HepG2 (cell line): ENCODE measurements around the gene DNAJB2. TPM values are rescaled to one million over a fixed set of nuclear protein-coding genes. Genes with fewer than 3 reads are reported as not detected.

Experiments
- CENPX ChIP-seq: sonication (generic); formaldehyde crosslinking; IDR thresholded peaks from 2 replicates; pipeline ENCODE4 v1.9.0; 2021; ENCODE audit warnings: mild to moderate bottlenecking, missing genetic modification reagents, moderate library complexity
- KMT2A ChIP-seq: sonication (generic); formaldehyde crosslinking; IDR thresholded peaks from 2 replicates; pipeline ENCODE4 v1.4.0; 2020; ENCODE audit warnings: missing genetic modification reagents
- NR1H2 ChIP-seq: sonication (generic); formaldehyde crosslinking; IDR thresholded peaks from 2 replicates; pipeline ENCODE4 v1.8.1; 2022; ENCODE audit warnings: low read depth, missing genetic modification reagents, borderline replicate concordance
- PTBP1 ChIP-seq: fragments of 200-400 bp; formaldehyde crosslinking; IDR thresholded peaks from 2 replicates; pipeline ENCODE4 v1.6.1; 2018; ENCODE audit warnings: low read length, low read depth; ENCODE audit not compliant: poor library complexity, severe bottlenecking
- RARG ChIP-seq: sonication (generic); formaldehyde crosslinking; IDR thresholded peaks from 2 replicates; pipeline ENCODE4 v1.4.0; 2020; ENCODE audit warnings: low read depth, mild to moderate bottlenecking, missing genetic modification reagents
- RELA ChIP-seq: sonication (generic); formaldehyde crosslinking; IDR thresholded peaks from 2 replicates; pipeline ENCODE4 v1.4.0; 2020; ENCODE audit warnings: missing genetic modification reagents
- RFX3 ChIP-seq: IDR thresholded peaks from 2 replicates; pipeline ENCODE4 v1.6.1; 2016; ENCODE audit warnings: missing biosample characterization, missing genetic modification reagents
- SOX6 ChIP-seq, 2 experiments: fragments of 450-650 bp in 1 of 2; sonication (generic) in 1 of 2; formaldehyde crosslinking in 1 of 2; IDR thresholded peaks; 2 replicates each; pipeline versions ENCODE4 v1.4.0 to v1.6.1; 2017 to 2020; ENCODE audit warnings: antibody characterized with exemption in 1 of 2, mild to moderate bottlenecking in 1 of 2, missing genetic modification reagents in 1 of 2
- TBX2 ChIP-seq: sonication (generic); formaldehyde crosslinking; IDR thresholded peaks from 2 replicates; pipeline ENCODE4 v1.5.0; 2020; ENCODE audit warnings: missing genetic modification reagents, mild to moderate bottlenecking, borderline replicate concordance
- ZBTB20 ChIP-seq: sonication (generic); formaldehyde crosslinking; IDR thresholded peaks from 2 replicates; pipeline ENCODE4 v1.8.1; 2023; ENCODE audit warnings: missing genetic modification reagents, low read depth, mild to moderate bottlenecking, borderline replicate concordance
- ZNF326 ChIP-seq: sonication (generic); formaldehyde crosslinking; IDR thresholded peaks from 2 replicates; pipeline ENCODE4 v1.4.0; 2020; ENCODE audit warnings: missing genetic modification reagents, borderline replicate concordance
- ZNF333 ChIP-seq: sonication (generic); formaldehyde crosslinking; IDR thresholded peaks from 2 replicates; pipeline ENCODE4 v1.4.0; 2020; ENCODE audit warnings: mild to moderate bottlenecking, missing genetic modification reagents, borderline replicate concordance
- ZNF484 ChIP-seq: sonication (generic); formaldehyde crosslinking; IDR thresholded peaks from 2 replicates; pipeline ENCODE4 v1.5.1; 2020; ENCODE audit warnings: mild to moderate bottlenecking, low read depth, missing genetic modification reagents, borderline replicate concordance
- ZNF510 ChIP-seq: sonication (generic); formaldehyde crosslinking; IDR thresholded peaks from 2 replicates; pipeline ENCODE4 v1.4.0; 2020; ENCODE audit warnings: low read depth, mild to moderate bottlenecking, missing genetic modification reagents
- ZNF652 ChIP-seq: IDR thresholded peaks from 2 replicates; pipeline ENCODE4 v1.6.1; 2016; ENCODE audit warnings: low read depth, borderline replicate concordance
- ZNF703 ChIP-seq: sonication (generic); formaldehyde crosslinking; IDR thresholded peaks from 2 replicates; pipeline ENCODE4 v1.5.1; 2020; ENCODE audit warnings: missing genetic modification reagents, mild to moderate bottlenecking, moderate library complexity, borderline replicate concordance
- ZNF746 ChIP-seq: sonication (generic); formaldehyde crosslinking; IDR thresholded peaks from 2 replicates; pipeline ENCODE4 v1.8.0; 2022; ENCODE audit warnings: mild to moderate bottlenecking, missing genetic modification reagents
- ZNF780A ChIP-seq: sonication (generic); formaldehyde crosslinking; IDR thresholded peaks from 2 replicates; pipeline ENCODE4 v1.8.0; 2022; ENCODE audit warnings: mild to moderate bottlenecking, missing genetic modification reagents, moderate library complexity
- ZNF878 ChIP-seq: sonication (generic); formaldehyde crosslinking; IDR thresholded peaks from 2 replicates; pipeline ENCODE4 v1.8.1; 2023; ENCODE audit warnings: mild to moderate bottlenecking, missing genetic modification reagents, moderate library complexity
- polyA plus RNA-seq, 8 experiments: library from polyadenylated mRNA; depleted of rRNA in 3 of 8; stranded (reverse) in 7 of 8; unstranded in 1 of 8; fragments of >200 nt; fragmentation: Illumina TruSeq in 4 of 8; extraction: Trizol in 4 of 8; gene quantifications; 2 replicates each; pipeline versions ENCODE4 v1.2.1 to v1.2.3, GENCODE V29; 2011 to 2016; ENCODE audit warnings: low read depth in 4 of 8, missing spikeins in 1 of 8, mixed read lengths in 1 of 8; ENCODE audit not compliant: insufficient read depth in 1 of 8
- total RNA-seq, 5 experiments: library from RNA; depleted of rRNA; stranded (reverse); fragments of >200 nt; fragmentation: Illumina TruSeq; extraction: Trizol; gene quantifications; 2 replicates each; pipeline ENCODE4 v1.2.3, GENCODE V29; 2016; ENCODE audit warnings: low read depth in 1 of 5
- TF ChIP-seq, protein P1 (sequence below): sonication (generic); formaldehyde crosslinking; IDR thresholded peaks from 2 replicates; pipeline ENCODE4 v1.4.0; 2020; ENCODE audit warnings: missing genetic modification reagents
- TF ChIP-seq, protein P2 (sequence below): sonication (generic); formaldehyde crosslinking; IDR thresholded peaks from 2 replicates; pipeline ENCODE4 v1.5.0; 2020; ENCODE audit warnings: missing genetic modification reagents
- TF ChIP-seq, protein P3 (sequence below): sonication (generic); formaldehyde crosslinking; IDR thresholded peaks from 2 replicates; pipeline ENCODE4 v1.4.0; 2020; ENCODE audit warnings: missing genetic modification reagents, mild to moderate bottlenecking, borderline replicate concordance

Gene DNAJB2
- total and polyA plus RNA-seq, 2 of the 13 experiments (the other 11 are each of a cell fraction or from before 2014, with no cell fraction given), result 21.3 to 31.1 TPM

DNA sequence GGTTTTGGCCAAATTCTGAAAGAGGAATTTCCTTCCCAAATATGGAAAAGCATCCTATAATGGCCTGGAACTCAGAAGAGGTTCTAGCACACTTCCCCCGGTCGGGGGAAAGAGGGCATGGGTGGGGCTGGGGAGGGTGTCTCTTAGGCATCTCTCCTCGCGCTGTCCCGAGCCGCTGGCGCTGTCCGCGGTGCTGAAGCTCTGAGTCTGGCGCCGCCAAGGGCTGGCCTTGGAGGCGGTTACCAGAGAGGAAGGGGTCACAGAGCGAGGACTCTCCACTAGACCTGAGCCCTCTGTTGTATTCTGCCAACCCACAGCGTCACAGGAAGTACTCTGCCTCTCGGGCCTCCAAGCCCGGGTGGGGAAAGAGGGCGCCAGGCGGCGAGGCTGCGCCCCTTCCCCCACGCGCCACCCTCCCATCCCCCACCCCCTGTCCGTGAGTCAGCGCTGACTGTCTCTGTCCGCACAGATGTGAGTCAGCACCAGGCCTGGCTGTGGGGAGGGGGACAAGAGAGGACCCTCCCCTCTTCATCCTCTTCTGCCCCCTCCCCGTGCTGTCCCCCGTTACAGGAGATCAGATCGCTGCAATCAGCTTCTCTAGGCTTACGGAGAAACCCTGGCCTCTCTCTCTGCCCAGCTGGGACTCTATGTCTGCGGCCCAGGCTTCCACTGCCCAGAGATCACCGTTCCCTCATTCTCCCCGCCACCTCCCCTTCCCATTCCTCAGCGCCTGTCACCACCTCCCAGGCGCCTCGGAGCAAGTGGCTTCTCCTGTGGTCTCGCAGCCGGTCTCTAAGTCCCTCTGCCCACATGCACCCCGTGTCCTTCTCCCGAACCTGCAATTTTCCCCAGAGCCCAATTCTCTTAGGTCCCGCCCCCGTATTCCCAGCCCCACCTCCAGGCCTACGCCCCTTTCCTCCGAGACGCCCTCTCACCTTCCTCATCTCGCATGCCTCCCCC is 29.3 kb downstream of the DNAJB2 start (continued):
- TF ChIP-seq RFX3 (CRISPR knock-in tag), result peak; percentile 51; the same call in 1 of the 2 replicates
- TF ChIP-seq PTBP1, result no peak
- TF ChIP-seq, protein P1, sequence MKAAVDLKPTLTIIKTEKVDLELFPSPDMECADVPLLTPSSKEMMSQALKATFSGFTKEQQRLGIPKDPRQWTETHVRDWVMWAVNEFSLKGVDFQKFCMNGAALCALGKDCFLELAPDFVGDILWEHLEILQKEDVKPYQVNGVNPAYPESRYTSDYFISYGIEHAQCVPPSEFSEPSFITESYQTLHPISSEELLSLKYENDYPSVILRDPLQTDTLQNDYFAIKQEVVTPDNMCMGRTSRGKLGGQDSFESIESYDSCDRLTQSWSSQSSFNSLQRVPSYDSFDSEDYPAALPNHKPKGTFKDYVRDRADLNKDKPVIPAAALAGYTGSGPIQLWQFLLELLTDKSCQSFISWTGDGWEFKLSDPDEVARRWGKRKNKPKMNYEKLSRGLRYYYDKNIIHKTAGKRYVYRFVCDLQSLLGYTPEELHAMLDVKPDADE (CRISPR knock-in tag), result peak; percentile 98
- no peak; the same call in 1 of the 2 replicates for TF ChIP-seq NR1H2 (CRISPR knock-in tag)
- peak; percentile 59; the same call in 1 of the 2 replicates for TF ChIP-seq ZBTB20
- no peak for TF ChIP-seq SOX6 (IDR thresholded peaks at IDR 0.05)
- TF ChIP-seq SOX6 (CRISPR knock-in tag; IDR thresholded peaks at IDR 0.05), result peak; percentile 50
- peak; percentile 88; the same call in 1 of the 2 replicates for TF ChIP-seq RELA (CRISPR knock-in tag)
- TF ChIP-seq ZNF510, result 0 out of 2 replicates have a peak, but pooled peaks have one; percentile 69
- TF ChIP-seq TBX2 (CRISPR knock-in tag), result peak; percentile 88
- TF ChIP-seq, protein P2, sequence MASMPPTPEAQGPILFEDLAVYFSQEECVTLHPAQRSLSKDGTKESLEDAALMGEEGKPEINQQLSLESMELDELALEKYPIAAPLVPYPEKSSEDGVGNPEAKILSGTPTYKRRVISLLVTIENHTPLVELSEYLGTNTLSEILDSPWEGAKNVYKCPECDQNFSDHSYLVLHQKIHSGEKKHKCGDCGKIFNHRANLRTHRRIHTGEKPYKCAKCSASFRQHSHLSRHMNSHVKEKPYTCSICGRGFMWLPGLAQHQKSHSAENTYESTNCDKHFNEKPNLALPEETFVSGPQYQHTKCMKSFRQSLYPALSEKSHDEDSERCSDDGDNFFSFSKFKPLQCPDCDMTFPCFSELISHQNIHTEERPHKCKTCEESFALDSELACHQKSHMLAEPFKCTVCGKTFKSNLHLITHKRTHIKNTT (CRISPR knock-in tag), result no peak
- TF ChIP-seq ZNF484 (CRISPR knock-in tag), result peak; percentile 94; the same call in 1 of the 2 replicates
- peak; percentile 24; the same call in 1 of the 2 replicates for TF ChIP-seq ZNF652 (CRISPR knock-in tag)
- TF ChIP-seq ZNF333, result peak; percentile 95; the same call in 1 of the 2 replicates
- TF ChIP-seq, protein P3, sequence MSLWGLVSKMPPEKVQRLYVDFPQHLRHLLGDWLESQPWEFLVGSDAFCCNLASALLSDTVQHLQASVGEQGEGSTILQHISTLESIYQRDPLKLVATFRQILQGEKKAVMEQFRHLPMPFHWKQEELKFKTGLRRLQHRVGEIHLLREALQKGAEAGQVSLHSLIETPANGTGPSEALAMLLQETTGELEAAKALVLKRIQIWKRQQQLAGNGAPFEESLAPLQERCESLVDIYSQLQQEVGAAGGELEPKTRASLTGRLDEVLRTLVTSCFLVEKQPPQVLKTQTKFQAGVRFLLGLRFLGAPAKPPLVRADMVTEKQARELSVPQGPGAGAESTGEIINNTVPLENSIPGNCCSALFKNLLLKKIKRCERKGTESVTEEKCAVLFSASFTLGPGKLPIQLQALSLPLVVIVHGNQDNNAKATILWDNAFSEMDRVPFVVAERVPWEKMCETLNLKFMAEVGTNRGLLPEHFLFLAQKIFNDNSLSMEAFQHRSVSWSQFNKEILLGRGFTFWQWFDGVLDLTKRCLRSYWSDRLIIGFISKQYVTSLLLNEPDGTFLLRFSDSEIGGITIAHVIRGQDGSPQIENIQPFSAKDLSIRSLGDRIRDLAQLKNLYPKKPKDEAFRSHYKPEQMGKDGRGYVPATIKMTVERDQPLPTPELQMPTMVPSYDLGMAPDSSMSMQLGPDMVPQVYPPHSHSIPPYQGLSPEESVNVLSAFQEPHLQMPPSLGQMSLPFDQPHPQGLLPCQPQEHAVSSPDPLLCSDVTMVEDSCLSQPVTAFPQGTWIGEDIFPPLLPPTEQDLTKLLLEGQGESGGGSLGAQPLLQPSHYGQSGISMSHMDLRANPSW (CRISPR knock-in tag), result no peak
- TF ChIP-seq CENPX (CRISPR knock-in tag), result no peak
- TF ChIP-seq ZNF780A (CRISPR knock-in tag), result peak; percentile 95
- peak; percentile 82; the same call in 1 of the 2 replicates for TF ChIP-seq RARG (CRISPR knock-in tag)
- TF ChIP-seq ZNF746 (CRISPR knock-in tag), result peak; percentile 43; the same call in 1 of the 2 replicates
- TF ChIP-seq ZNF878 (CRISPR knock-in tag), result peak; percentile 93
- TF ChIP-seq ZNF326 (CRISPR knock-in tag), result no peak
- peak; percentile 74; the same call in 1 of the 2 replicates for TF ChIP-seq KMT2A (CRISPR knock-in tag)
- no peak for TF ChIP-seq ZNF703 (CRISPR knock-in tag)
